ENCODE measurements around the gene DCP2.

DNA sequence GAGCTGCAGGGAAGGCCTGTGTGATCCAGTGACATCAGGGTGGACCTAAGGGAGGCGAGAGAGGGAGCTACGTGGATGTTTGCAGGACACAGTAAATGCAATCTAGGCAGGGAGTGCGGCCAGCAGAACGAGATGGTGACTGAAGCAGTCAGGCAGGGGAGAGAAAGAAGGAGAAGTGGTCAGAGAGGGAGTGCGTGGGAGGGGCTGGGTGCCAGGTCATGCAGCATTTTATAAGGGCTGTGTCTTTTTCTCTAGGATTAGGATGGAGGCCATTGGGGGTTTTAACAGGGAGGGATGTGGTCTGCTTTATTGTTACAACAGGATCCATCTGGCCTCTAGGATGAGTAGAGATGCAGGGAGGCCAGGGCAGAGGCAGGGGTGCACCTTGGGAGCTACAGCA, 80.4 kb downstream of the DCP2 start:
- TF ChIP-seq, protein P1, sequence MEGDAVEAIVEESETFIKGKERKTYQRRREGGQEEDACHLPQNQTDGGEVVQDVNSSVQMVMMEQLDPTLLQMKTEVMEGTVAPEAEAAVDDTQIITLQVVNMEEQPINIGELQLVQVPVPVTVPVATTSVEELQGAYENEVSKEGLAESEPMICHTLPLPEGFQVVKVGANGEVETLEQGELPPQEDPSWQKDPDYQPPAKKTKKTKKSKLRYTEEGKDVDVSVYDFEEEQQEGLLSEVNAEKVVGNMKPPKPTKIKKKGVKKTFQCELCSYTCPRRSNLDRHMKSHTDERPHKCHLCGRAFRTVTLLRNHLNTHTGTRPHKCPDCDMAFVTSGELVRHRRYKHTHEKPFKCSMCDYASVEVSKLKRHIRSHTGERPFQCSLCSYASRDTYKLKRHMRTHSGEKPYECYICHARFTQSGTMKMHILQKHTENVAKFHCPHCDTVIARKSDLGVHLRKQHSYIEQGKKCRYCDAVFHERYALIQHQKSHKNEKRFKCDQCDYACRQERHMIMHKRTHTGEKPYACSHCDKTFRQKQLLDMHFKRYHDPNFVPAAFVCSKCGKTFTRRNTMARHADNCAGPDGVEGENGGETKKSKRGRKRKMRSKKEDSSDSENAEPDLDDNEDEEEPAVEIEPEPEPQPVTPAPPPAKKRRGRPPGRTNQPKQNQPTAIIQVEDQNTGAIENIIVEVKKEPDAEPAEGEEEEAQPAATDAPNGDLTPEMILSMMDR (IDR thresholded peaks at IDR 0.05 in 4 of 5, conservative IDR thresholded peaks at IDR 0.05 in 1 of 5) = no peak
- no peak for TF ChIP-seq POLR2A (IDR thresholded peaks at IDR 0.05)
